Nasal cavity respiratory epithelium epithelial cell of viscerocranial mucosa (primary cell): ENCODE data around the gene SEZ6L2. TPM values are rescaled to one million over a fixed set of nuclear protein-coding genes. Genes with fewer than 3 reads are reported as not detected.

Experiments used
- total RNA-seq: library from RNA; depleted of rRNA; stranded (reverse); fragments of >200 nt; gene quantifications from 2 replicates; pipeline ENCODE4 v1.2.3, GENCODE V29; 2014

The SEZ6L2 gene
- 4.8 and 18.9 TPM in 2 replicates for total RNA-seq

GRCh38 chr16:29899516-29900101 lies at the start of gene SEZ6L2:
Gene SEZ6L2, minus strand, starts transcription at chr16:29899550. Its CDS starts 531 bp downstream, at chr16:29899019.

GRCh38 chr16:29925781-29926710 lies 26.7 kb upstream of the SEZ6L2 start, which contains the start of gene KCTD13:
Gene KCTD13, minus strand, starts transcription at chr16:29926226. Its CDS starts 193 bp downstream, at chr16:29926033.

GRCh38 chr16:29900102-29900887 lies 945 bp upstream of the SEZ6L2 start, which contains the start of gene ASPHD1:
Gene ASPHD1, plus strand, starts transcription at chr16:29900488. Its CDS starts 484 bp downstream, at chr16:29900972.

GRCh38 chr16:29862884-29863668 lies 36.3 kb downstream of the SEZ6L2 start, which contains the start of gene CDIPT:
Gene CDIPT, minus strand, starts transcription at chr16:29863226. Its CDS starts 369 bp downstream, at chr16:29862857.

Other genes with a start within 250 kb of the SEZ6L2 start
- gene SPN, start 236.3 kb downstream of the SEZ6L2 start, total RNA-seq, result not detected in 2 replicates
- gene QPRT, start 220.4 kb downstream of the SEZ6L2 start, total RNA-seq, result under 0.01 and 0.28 TPM in 2 replicates
- not detected in 2 replicates for gene C16orf54, start 153.6 kb downstream of the SEZ6L2 start, total RNA-seq
- gene ZG16, start 121.3 kb downstream of the SEZ6L2 start, total RNA-seq, result not detected in 2 replicates
- gene KIF22, start 108.8 kb downstream of the SEZ6L2 start, total RNA-seq, result 7.0 and 13.0 TPM in 2 replicates
- 151 and 243 TPM in 2 replicates for gene MAZ, start 93.0 kb downstream of the SEZ6L2 start, total RNA-seq
- not detected in 2 replicates for gene PRRT2, start 87.4 kb downstream of the SEZ6L2 start, total RNA-seq
- 13.9 and 21.5 TPM in 2 replicates for gene PAGR1, start 83.4 kb downstream of the SEZ6L2 start, total RNA-seq
- 74.2 and 246 TPM in 2 replicates for gene MVP, start 79.1 kb downstream of the SEZ6L2 start, total RNA-seq
- 45.5 and 62.7 TPM in 2 replicates for gene CDIPT, start 36.3 kb downstream of the SEZ6L2 start, total RNA-seq
- 1.6 and 4.4 TPM in 2 replicates for gene ASPHD1, start 938 bp upstream of the SEZ6L2 start, total RNA-seq
- 9.2 and 13.3 TPM in 2 replicates for gene KCTD13, start 26.7 kb upstream of the SEZ6L2 start, total RNA-seq
- 49.9 and 50.0 TPM in 2 replicates for gene TMEM219, start 62.5 kb upstream of the SEZ6L2 start, total RNA-seq
- 20.5 and 43.8 TPM in 2 replicates for gene TAOK2, start 74.3 kb upstream of the SEZ6L2 start, total RNA-seq
- gene HIRIP3, start 96.1 kb upstream of the SEZ6L2 start, total RNA-seq, result 8.2 and 11.7 TPM in 2 replicates
- gene INO80E, start 96.7 kb upstream of the SEZ6L2 start, total RNA-seq, result 14.4 and 19.4 TPM in 2 replicates
- gene DOC2A, start 111.5 kb upstream of the SEZ6L2 start, total RNA-seq, result 0.21 TPM in 1 of 2 replicates, not detected in the other
- gene C16orf92, start 123.6 kb upstream of the SEZ6L2 start, total RNA-seq, result not detected in 2 replicates
- gene TLCD3B, start 131.7 kb upstream of the SEZ6L2 start, total RNA-seq, result not detected in 2 replicates
- 295 and 817 TPM in 2 replicates for gene ALDOA, start 166.2 kb upstream of the SEZ6L2 start, total RNA-seq
- gene PPP4C, start 176.4 kb upstream of the SEZ6L2 start, total RNA-seq, result 136 and 178 TPM in 2 replicates
- 0.34 and 0.85 TPM in 2 replicates for gene TBX6, start 192.4 kb upstream of the SEZ6L2 start, total RNA-seq
- gene YPEL3, start 196.7 kb upstream of the SEZ6L2 start, total RNA-seq, result 5.1 and 14.5 TPM in 2 replicates
- 1.8 and 3.8 TPM in 2 replicates for gene GDPD3, start 214.0 kb upstream of the SEZ6L2 start, total RNA-seq
- 7.1 and 7.2 TPM in 2 replicates for gene MAPK3, start 223.7 kb upstream of the SEZ6L2 start, total RNA-seq